Activated B cell treated with CpG ODN at 0.5 μM for 24 hours (primary cell): ENCODE measurements around the gene KCNQ1. TPM values are rescaled to one million over a fixed set of nuclear protein-coding genes. Genes with fewer than 3 reads are reported as not detected.

Source experiments
- ATAC-seq: fragments of 200-7000 bp; cut with Tn5 transposase; one replicate; pipeline ENCODE4 v1.10.0; 2021; ENCODE audit warnings: low read depth, mild to moderate bottlenecking, moderate library complexity
- CTCF ChIA-PET: fragments of 350-600 bp; sonication (Branson Sonifier 250); formaldehyde crosslinking; loops from one replicate; lab custom pipeline; 2021; ENCODE audit warnings: antibody characterized with exemption; lab: Charles Lee
- POLR2A ChIA-PET: fragments of 350-600 bp; sonication (Branson Sonifier 250); formaldehyde crosslinking; loops from one replicate; lab custom pipeline; 2021; ENCODE audit warnings: antibody characterized with exemption; lab: Charles Lee
- DNase-seq: peaks from one replicate; pipeline ENCODE4 v3.0.0; 2022
- H3K27ac Mint-ChIP-seq: one replicate; pipeline ENCODE4 v1.8.0; 2020; ENCODE audit warnings: mixed read lengths
- H3K27me3 Mint-ChIP-seq: one replicate; pipeline ENCODE4 v1.8.0; 2021; ENCODE audit warnings: mixed read lengths
- H3K36me3 Mint-ChIP-seq: one replicate; pipeline ENCODE4 v1.8.0; 2021; ENCODE audit warnings: low read depth, mixed read lengths
- H3K4me1 Mint-ChIP-seq: one replicate; pipeline ENCODE4 v1.8.0; 2021; ENCODE audit warnings: mixed read lengths
- H3K4me3 Mint-ChIP-seq: one replicate; pipeline ENCODE4 v1.8.0; 2020; ENCODE audit warnings: mild to moderate bottlenecking, mixed read lengths
- H3K9me3 Mint-ChIP-seq: one replicate; pipeline ENCODE4 v1.8.0; 2020; ENCODE audit warnings: mixed read lengths
- intact Hi-C: fragments of 100-400 bp; cut with micrococcal nuclease; formaldehyde crosslinking; loops from one replicate; pipeline ENCODE4 v1.15.1; 2024
- total RNA-seq: library from RNA; stranded (reverse); gene quantifications from 2 replicates; pipeline ENCODE4 v1.2.3, GENCODE V29; 2022
- TF ChIP-seq, protein P1 (sequence below): fragments of 200-600 bp; IDR thresholded peaks from one replicate; pipeline ENCODE4 v1.8.0; 2022; ENCODE audit warnings: antibody characterized with exemption, mild to moderate bottlenecking

The KCNQ1 gene
- total RNA-seq, 1 donor from 2014 or later, result 6.5 TPM

GRCh38 chr11:2807801-2808241 is 363.0 kb downstream of the KCNQ1 start:
- peak; percentile 4 for DNase-seq
- Mint-ChIP-seq H3K27me3 (no peaks in the 10 kb centered on the region), H3K4me1 (peaks cover 5% of the 10 kb centered on the region), H3K27ac (no peak overlapping the region), H3K9me3 (no peaks in the 10 kb centered on the region), H3K36me3 (peaks cover 16% of the 10 kb centered on the region), H3K4me3 (no peak overlapping the region)
- TF ChIP-seq, protein P1, sequence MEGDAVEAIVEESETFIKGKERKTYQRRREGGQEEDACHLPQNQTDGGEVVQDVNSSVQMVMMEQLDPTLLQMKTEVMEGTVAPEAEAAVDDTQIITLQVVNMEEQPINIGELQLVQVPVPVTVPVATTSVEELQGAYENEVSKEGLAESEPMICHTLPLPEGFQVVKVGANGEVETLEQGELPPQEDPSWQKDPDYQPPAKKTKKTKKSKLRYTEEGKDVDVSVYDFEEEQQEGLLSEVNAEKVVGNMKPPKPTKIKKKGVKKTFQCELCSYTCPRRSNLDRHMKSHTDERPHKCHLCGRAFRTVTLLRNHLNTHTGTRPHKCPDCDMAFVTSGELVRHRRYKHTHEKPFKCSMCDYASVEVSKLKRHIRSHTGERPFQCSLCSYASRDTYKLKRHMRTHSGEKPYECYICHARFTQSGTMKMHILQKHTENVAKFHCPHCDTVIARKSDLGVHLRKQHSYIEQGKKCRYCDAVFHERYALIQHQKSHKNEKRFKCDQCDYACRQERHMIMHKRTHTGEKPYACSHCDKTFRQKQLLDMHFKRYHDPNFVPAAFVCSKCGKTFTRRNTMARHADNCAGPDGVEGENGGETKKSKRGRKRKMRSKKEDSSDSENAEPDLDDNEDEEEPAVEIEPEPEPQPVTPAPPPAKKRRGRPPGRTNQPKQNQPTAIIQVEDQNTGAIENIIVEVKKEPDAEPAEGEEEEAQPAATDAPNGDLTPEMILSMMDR, result no peak
- ATAC-seq, result no peak
- intact Hi-C loops, result no loop called here
- ChIA-PET POLR2A (no interaction called here), CTCF (no interaction called here)

GRCh38 chr11:2808850-2809846 is 364.3 kb downstream of the KCNQ1 start:
- Mint-ChIP-seq H3K4me3 (no peak overlapping the region), H3K27ac (no peak overlapping the region), H3K36me3 (peaks cover 12% of the 10 kb centered on the region), H3K4me1 (peaks cover 5% of the 10 kb centered on the region), H3K9me3 (no peaks in the 10 kb centered on the region), H3K27me3 (no peaks in the 10 kb centered on the region)
- intact Hi-C loops, result no loop called here
- POLR2A ChIA-PET, result no interaction called here
- CTCF ChIA-PET, result no interaction called here
- TF ChIP-seq, protein P1, result no peak
- DNase-seq, result no peak
- ATAC-seq, result no peak

GRCh38 chr11:2809854-2810253 is 365.0 kb downstream of the KCNQ1 start:
- intact Hi-C loops, result no loop called here
- ChIA-PET POLR2A (no interaction called here), CTCF (no interaction called here)
- TF ChIP-seq, protein P1, result no peak
- Mint-ChIP-seq H3K27ac (no peak overlapping the region), H3K27me3 (no peaks in the 10 kb centered on the region), H3K4me1 (peaks cover 5% of the 10 kb centered on the region), H3K36me3 (peaks cover 11% of the 10 kb centered on the region), H3K9me3 (no peaks in the 10 kb centered on the region), H3K4me3 (no peak overlapping the region)
- ATAC-seq (no peak), DNase-seq (no peak)

GRCh38 chr11:2810411-2811205 is 365.8 kb downstream of the KCNQ1 start:
- H3K27me3 Mint-ChIP-seq, result no peaks in the 10 kb centered on the region
- H3K9me3 Mint-ChIP-seq, result no peaks in the 10 kb centered on the region
- DNase-seq (no peak), ATAC-seq (no peak)
- TF ChIP-seq, protein P1, result no peak
- peaks cover 5% of the 10 kb centered on the region for H3K4me1 Mint-ChIP-seq
- no peak overlapping the region for H3K27ac Mint-ChIP-seq
- H3K4me3 Mint-ChIP-seq, result no peak overlapping the region
- ChIA-PET POLR2A (no interaction called here), CTCF (no interaction called here)
- peaks cover 11% of the 10 kb centered on the region for H3K36me3 Mint-ChIP-seq
- intact Hi-C loops, result no loop called here
